Hepatocyte (in vitro differentiated cells): ENCODE results near the gene PRADC1. TPM values are rescaled to one million over a fixed set of nuclear protein-coding genes. Genes with fewer than 3 reads are reported as not detected.

ENCODE experiments used
- DNase-seq: peaks from one replicate; pipeline ENCODE4 v3.0.0-alpha.2; 2016; ENCODE audit warnings: low spot score
- H2AFZ ChIP-seq: fragments of 200-600 bp; sonication (generic); 2 replicates; pipeline ENCODE4 v1.6.0; 2016; ENCODE audit warnings: antibody characterized with exemption, mild to moderate bottlenecking
- H3K27ac ChIP-seq: fragments of 200-600 bp; sonication (generic); 2 replicates; pipeline ENCODE4 v1.5.1; 2016; ENCODE audit warnings: mild to moderate bottlenecking
- H3K27me3 ChIP-seq: fragments of 200-600 bp; sonication (generic); 2 replicates; pipeline ENCODE4 v1.6.1; 2016
- H3K36me3 ChIP-seq: fragments of 200-600 bp; sonication (generic); replicated peaks from 2 replicates; pipeline ENCODE4 v1.5.1; 2016; ENCODE audit warnings: low read depth; ENCODE audit not compliant: insufficient read depth
- H3K4me1 ChIP-seq: fragments of 200-600 bp; sonication (generic); 2 replicates; pipeline ENCODE4 v1.5.1; 2016; ENCODE audit warnings: mild to moderate bottlenecking, moderate library complexity; ENCODE audit not compliant: insufficient read depth
- H3K4me2 ChIP-seq: fragments of 200-600 bp; sonication (generic); 2 replicates; pipeline ENCODE4 v1.6.0; 2016
- H3K4me3 ChIP-seq: fragments of 200-600 bp; sonication (generic); 2 replicates; pipeline ENCODE4 v1.5.1; 2016; ENCODE audit warnings: mild to moderate bottlenecking
- H3K79me2 ChIP-seq: fragments of 200-600 bp; sonication (generic); 2 replicates; pipeline ENCODE4 v1.6.0; 2017; ENCODE audit warnings: mild to moderate bottlenecking
- H3K9me2 ChIP-seq: fragments of 200-600 bp; sonication (generic); replicated peaks from 2 replicates; pipeline ENCODE4 v1.6.0; 2017; ENCODE audit warnings: mild to moderate bottlenecking; ENCODE audit not compliant: insufficient read depth
- H3K9me3 ChIP-seq: fragments of 200-600 bp; sonication (generic); 2 replicates; pipeline ENCODE4 v1.5.1; 2016; ENCODE audit warnings: low read depth, mild to moderate bottlenecking
- H4K20me1 ChIP-seq: fragments of 200-600 bp; sonication (generic); 2 replicates; pipeline ENCODE4 v1.6.0; 2016; ENCODE audit warnings: mild to moderate bottlenecking; ENCODE audit not compliant: insufficient read depth, poor library complexity, severe bottlenecking
- EZH2 ChIP-seq: fragments of 200-600 bp; sonication (generic); IDR thresholded peaks from 2 replicates; pipeline ENCODE4 v1.6.1; 2016; ENCODE audit warnings: antibody characterized with exemption, mild to moderate bottlenecking, borderline replicate concordance
- EZH2phosphoT487 ChIP-seq: fragments of 200-600 bp; sonication (generic); IDR thresholded peaks from one replicate; pipeline ENCODE4 v1.6.1; 2018; ENCODE audit warnings: antibody characterized with exemption, mild to moderate bottlenecking, low read depth, moderate library complexity; ENCODE audit not compliant: unreplicated experiment, severe bottlenecking
- WGBS: methylation state at CpG from one replicate; pipeline ENCODE4 v1.1.6; 2016; ENCODE audit warnings: low lambda C conversion rate; ENCODE audit errors: missing lambda C conversion rate; 5-methylcytosine and 5-hydroxymethylcytosine counted together
- polyA plus RNA-seq: library from polyadenylated mRNA; unstranded; fragments of >200 nt; fragmentation: Nextera tagmentation; extraction: Ambion mirVana; gene quantifications from 2 replicates; pipeline ENCODE4 v1.2.1, GENCODE V29; 2016
- total RNA-seq: library from RNA; depleted of rRNA; stranded (reverse); fragments of >200 nt; gene quantifications from 2 replicates; pipeline ENCODE4 v1.2.3, GENCODE V29; 2014
- TF ChIP-seq, protein P1 (sequence below): fragments of 200-600 bp; sonication (generic); IDR thresholded peaks from 2 replicates; pipeline ENCODE4 v1.5.1; 2016; ENCODE audit warnings: antibody characterized with exemption, mild to moderate bottlenecking; ENCODE audit not compliant: poor library complexity

The PRADC1 gene
- total and polyA plus RNA-seq, 2 experiments from 2014 or later, result 36.6 to 39.7 TPM

GRCh38 chr2:73254343-73255006 is 21.4 kb upstream of the PRADC1 start:
- H3K4me3 ChIP-seq, result no peak overlapping the region
- no peaks in the 10 kb centered on the region for H3K79me2 ChIP-seq
- no peak overlapping the region for H3K27ac ChIP-seq
- WGBS, result 93% methylated on average over 7 of the region's 7 CpGs
- no peaks in the 10 kb centered on the region for H3K9me3 ChIP-seq
- H3K36me3 ChIP-seq, result no peaks in the 10 kb centered on the region
- TF ChIP-seq EZH2phosphoT487, result no peak
- TF ChIP-seq, protein P1, sequence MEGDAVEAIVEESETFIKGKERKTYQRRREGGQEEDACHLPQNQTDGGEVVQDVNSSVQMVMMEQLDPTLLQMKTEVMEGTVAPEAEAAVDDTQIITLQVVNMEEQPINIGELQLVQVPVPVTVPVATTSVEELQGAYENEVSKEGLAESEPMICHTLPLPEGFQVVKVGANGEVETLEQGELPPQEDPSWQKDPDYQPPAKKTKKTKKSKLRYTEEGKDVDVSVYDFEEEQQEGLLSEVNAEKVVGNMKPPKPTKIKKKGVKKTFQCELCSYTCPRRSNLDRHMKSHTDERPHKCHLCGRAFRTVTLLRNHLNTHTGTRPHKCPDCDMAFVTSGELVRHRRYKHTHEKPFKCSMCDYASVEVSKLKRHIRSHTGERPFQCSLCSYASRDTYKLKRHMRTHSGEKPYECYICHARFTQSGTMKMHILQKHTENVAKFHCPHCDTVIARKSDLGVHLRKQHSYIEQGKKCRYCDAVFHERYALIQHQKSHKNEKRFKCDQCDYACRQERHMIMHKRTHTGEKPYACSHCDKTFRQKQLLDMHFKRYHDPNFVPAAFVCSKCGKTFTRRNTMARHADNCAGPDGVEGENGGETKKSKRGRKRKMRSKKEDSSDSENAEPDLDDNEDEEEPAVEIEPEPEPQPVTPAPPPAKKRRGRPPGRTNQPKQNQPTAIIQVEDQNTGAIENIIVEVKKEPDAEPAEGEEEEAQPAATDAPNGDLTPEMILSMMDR, result no peak
- no peak for DNase-seq
- no peaks in the 10 kb centered on the region for H3K9me2 ChIP-seq
- H3K4me2 ChIP-seq, result no peak overlapping the region
- no peak overlapping the region for H2AFZ ChIP-seq
- H4K20me1 ChIP-seq, result no peaks in the 10 kb centered on the region
- H3K27me3 ChIP-seq, result no peaks in the 10 kb centered on the region
- H3K4me1 ChIP-seq, result no peaks in the 10 kb centered on the region

DNA sequence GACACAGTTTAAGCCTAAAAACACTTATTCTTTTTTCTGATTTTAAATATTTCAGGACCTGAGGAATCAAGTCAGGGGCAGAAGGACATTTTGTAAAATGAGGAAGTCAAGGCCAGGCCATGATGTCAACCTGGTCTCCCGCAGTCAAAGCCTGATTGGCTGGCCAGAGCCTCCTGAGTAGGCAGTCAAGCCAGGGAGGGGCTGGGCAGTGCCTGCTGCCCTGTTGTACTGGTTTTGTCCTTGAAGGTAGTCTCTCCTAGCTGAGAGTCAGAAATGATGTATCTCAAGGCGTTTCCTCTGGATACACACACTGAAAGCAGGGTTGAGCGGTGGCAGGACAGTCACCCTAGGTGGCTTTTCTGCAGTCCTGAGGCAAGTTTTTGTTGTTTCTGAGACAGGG is 20.9 kb upstream of the PRADC1 start:
- no peak overlapping the region for H3K4me2 ChIP-seq
- no peaks in the 10 kb centered on the region for H3K27me3 ChIP-seq
- H3K36me3 ChIP-seq, result no peaks in the 10 kb centered on the region
- H3K27ac ChIP-seq, result no peak overlapping the region
- no peaks in the 10 kb centered on the region for H4K20me1 ChIP-seq
- 94% methylated on average over 3 of the region's 3 CpGs for WGBS
- no peaks in the 10 kb centered on the region for H3K9me3 ChIP-seq
- no peaks in the 10 kb centered on the region for H3K9me2 ChIP-seq
- DNase-seq, result no peak
- H3K4me1 ChIP-seq, result no peaks in the 10 kb centered on the region
- no peak for TF ChIP-seq EZH2
- TF ChIP-seq EZH2phosphoT487, result no peak
- TF ChIP-seq, protein P1, result no peak
- no peak overlapping the region for H3K4me3 ChIP-seq
- no peak overlapping the region for H2AFZ ChIP-seq
- H3K79me2 ChIP-seq, result no peaks in the 10 kb centered on the region

DNA sequence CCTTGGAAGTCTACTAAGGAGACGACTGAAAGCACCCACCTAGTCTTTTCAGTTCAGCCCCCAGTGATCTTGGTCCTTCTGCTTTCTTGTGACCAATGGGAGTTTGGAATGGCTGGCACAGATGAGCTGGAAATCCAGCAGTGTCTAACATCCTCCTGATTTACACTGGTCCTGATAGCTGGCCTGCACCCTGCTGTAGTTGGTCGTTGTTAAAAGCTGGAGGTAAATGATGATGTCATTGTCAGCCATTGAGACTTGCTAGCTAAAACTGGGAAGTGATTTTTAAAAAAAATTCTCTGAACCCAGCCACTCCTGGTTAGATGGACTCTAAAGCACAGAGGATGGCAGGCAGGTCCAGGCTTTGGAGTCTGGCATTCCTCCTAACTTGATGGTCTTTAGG is 20.4 kb upstream of the PRADC1 start:
- no peaks in the 10 kb centered on the region for H3K9me3 ChIP-seq
- no peaks in the 10 kb centered on the region for H3K36me3 ChIP-seq
- no peaks in the 10 kb centered on the region for H3K9me2 ChIP-seq
- WGBS, result 94% methylated on average over 2 of the region's 2 CpGs
- no peak for DNase-seq
- no peaks in the 10 kb centered on the region for H4K20me1 ChIP-seq
- no peak overlapping the region for H3K4me2 ChIP-seq
- no peak overlapping the region for H2AFZ ChIP-seq
- TF ChIP-seq EZH2, result no peak
- no peak for TF ChIP-seq EZH2phosphoT487
- TF ChIP-seq, protein P1, result no peak
- H3K79me2 ChIP-seq, result no peaks in the 10 kb centered on the region
- no peak overlapping the region for H3K4me3 ChIP-seq
- no peak overlapping the region for H3K27ac ChIP-seq
- no peaks in the 10 kb centered on the region for H3K27me3 ChIP-seq
- H3K4me1 ChIP-seq, result no peaks in the 10 kb centered on the region
